IMR-90 (cell line): ENCODE data around the gene SLC46A3.
A peak's percentile ranks its signal among the peaks of the same experiment; 100 is the strongest.

Source experiments
- BHLHE40 ChIP-seq: fragments of 150-350 bp; IDR thresholded peaks from 2 replicates; pipeline ENCODE4 v1.6.1; 2016; ENCODE audit warnings: mild to moderate bottlenecking, low read depth, low read length
- CHD1 ChIP-seq: IDR thresholded peaks from 2 replicates; pipeline ENCODE4 v1.6.1; 2012; ENCODE audit warnings: low read depth, low read length, improper control_type of control experiment
- ELK1 ChIP-seq: fragments of 150-350 bp; IDR thresholded peaks from 2 replicates; pipeline ENCODE4 v1.6.1; 2016; ENCODE audit warnings: low read depth, mild to moderate bottlenecking, low read length, moderate library complexity, borderline replicate concordance
- FOS ChIP-seq: fragments of 150-350 bp; IDR thresholded peaks from 2 replicates; pipeline ENCODE4 v1.6.1; 2016; ENCODE audit warnings: low read depth, low read length
- MXI1 ChIP-seq: IDR thresholded peaks from 2 replicates; pipeline ENCODE4 v1.6.1; 2012; ENCODE audit warnings: low read depth, mild to moderate bottlenecking, low read length, moderate library complexity, borderline replicate concordance
- RAD21 ChIP-seq: IDR thresholded peaks from 2 replicates; pipeline ENCODE4 v1.6.1; 2012; ENCODE audit warnings: low read length, improper control_type of control experiment
- TF ChIP-seq, protein P1 (sequence below): conservative IDR thresholded peaks from 2 replicates; pipeline ENCODE4 v1.5.1; 2012; ENCODE audit warnings: mild to moderate bottlenecking, low read depth, low read length, improper control_type of control experiment

- TF ChIP-seq, protein P1, sequence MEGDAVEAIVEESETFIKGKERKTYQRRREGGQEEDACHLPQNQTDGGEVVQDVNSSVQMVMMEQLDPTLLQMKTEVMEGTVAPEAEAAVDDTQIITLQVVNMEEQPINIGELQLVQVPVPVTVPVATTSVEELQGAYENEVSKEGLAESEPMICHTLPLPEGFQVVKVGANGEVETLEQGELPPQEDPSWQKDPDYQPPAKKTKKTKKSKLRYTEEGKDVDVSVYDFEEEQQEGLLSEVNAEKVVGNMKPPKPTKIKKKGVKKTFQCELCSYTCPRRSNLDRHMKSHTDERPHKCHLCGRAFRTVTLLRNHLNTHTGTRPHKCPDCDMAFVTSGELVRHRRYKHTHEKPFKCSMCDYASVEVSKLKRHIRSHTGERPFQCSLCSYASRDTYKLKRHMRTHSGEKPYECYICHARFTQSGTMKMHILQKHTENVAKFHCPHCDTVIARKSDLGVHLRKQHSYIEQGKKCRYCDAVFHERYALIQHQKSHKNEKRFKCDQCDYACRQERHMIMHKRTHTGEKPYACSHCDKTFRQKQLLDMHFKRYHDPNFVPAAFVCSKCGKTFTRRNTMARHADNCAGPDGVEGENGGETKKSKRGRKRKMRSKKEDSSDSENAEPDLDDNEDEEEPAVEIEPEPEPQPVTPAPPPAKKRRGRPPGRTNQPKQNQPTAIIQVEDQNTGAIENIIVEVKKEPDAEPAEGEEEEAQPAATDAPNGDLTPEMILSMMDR, result 0 out of 2 replicates have a peak, but pooled peaks have one; percentile 13
- TF ChIP-seq ELK1, result no peak
- peak; percentile 98 for TF ChIP-seq MXI1
- peak; percentile 22; the same call in 1 of the 2 replicates for TF ChIP-seq RAD21
- peak; percentile 71 for TF ChIP-seq BHLHE40
- no peak for TF ChIP-seq CHD1
- peak; percentile 64; the same call in 1 of the 2 replicates for TF ChIP-seq FOS
These were observed 34.6 kb upstream of the SLC46A3 start for GRCh38 chr13:28753208-28753892.
